Measurements from ENCODE around the gene CASZ1.

GRCh38 chr1:10721381-10722321 lies 74.8 kb downstream of the CASZ1 start:
- TF ChIP-seq EZH2 (IDR thresholded peaks at IDR 0.05; ENCODE audit: borderline replicate concordance, low read depth, low read length, severe bottlenecking) = no peak
- TF ChIP-seq, protein P1, sequence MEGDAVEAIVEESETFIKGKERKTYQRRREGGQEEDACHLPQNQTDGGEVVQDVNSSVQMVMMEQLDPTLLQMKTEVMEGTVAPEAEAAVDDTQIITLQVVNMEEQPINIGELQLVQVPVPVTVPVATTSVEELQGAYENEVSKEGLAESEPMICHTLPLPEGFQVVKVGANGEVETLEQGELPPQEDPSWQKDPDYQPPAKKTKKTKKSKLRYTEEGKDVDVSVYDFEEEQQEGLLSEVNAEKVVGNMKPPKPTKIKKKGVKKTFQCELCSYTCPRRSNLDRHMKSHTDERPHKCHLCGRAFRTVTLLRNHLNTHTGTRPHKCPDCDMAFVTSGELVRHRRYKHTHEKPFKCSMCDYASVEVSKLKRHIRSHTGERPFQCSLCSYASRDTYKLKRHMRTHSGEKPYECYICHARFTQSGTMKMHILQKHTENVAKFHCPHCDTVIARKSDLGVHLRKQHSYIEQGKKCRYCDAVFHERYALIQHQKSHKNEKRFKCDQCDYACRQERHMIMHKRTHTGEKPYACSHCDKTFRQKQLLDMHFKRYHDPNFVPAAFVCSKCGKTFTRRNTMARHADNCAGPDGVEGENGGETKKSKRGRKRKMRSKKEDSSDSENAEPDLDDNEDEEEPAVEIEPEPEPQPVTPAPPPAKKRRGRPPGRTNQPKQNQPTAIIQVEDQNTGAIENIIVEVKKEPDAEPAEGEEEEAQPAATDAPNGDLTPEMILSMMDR (IDR thresholded peaks at IDR 0.05; ENCODE audit: borderline replicate concordance, extremely low read depth, low read length, poor library complexity, severe bottlenecking) = no peak

All from DND-41 (cell line).